B cell (primary cell): Measurements from ENCODE around the gene TERC.

Experiments
- CTCF ChIP-seq: fragments of 200-600 bp; IDR thresholded peaks from one replicate; pipeline ENCODE4 v1.8.0; 2022; ENCODE audit warnings: antibody characterized with exemption, mild to moderate bottlenecking
- EZH2 ChIP-seq: IDR thresholded peaks from 2 replicates; pipeline ENCODE4 v1.6.1; 2012; ENCODE audit warnings: borderline replicate concordance, low read depth, mild to moderate bottlenecking, moderate library complexity, low read length; ENCODE audit not compliant: insufficient read depth, poor library complexity, severe bottlenecking

- no peak for TF ChIP-seq CTCF
- no peak for TF ChIP-seq EZH2
Observed at GRCh38 chr3:169746924-169747323, 17.9 kb downstream of the TERC start.
